HCT116 (cell line): Measurements from ENCODE around the gene MEF2D. TPM values are rescaled to one million over a fixed set of nuclear protein-coding genes. Genes with fewer than 3 reads are reported as not detected.

Experiments used
- ATAC-seq: fragments of 200-7000 bp; cut with Tn5 transposase; 2 replicates; pipeline ENCODE4 v1.9.1; 2020; ENCODE audit warnings: mild to moderate bottlenecking, moderate library complexity
- BruUV-seq: library from RNA; stranded (reverse); fragments of 400-500 nt; replicated peaks from 2 replicates; lab custom pipeline; 2021; lab: Mats Ljungman, UMichigan
- CTCF ChIA-PET: fragments of 300-600 bp; sonication (Branson Sonifier 250); formaldehyde crosslinking; loops from one replicate; lab custom pipeline; 2021; ENCODE audit warnings: antibody characterized with exemption; lab: Charles Lee
- POLR2A ChIA-PET: fragments of 300-600, 350-600 bp; sonication (Branson Sonifier 250); formaldehyde crosslinking; loops from one replicate; lab custom pipeline; 2021; ENCODE audit warnings: antibody characterized with exemption; lab: Charles Lee
- RAD21 ChIA-PET, 2 experiments: fragments of 300-600 bp; sonication (Branson Sonifier 250); formaldehyde crosslinking; loops; one replicate each; lab custom pipeline; 2023; ENCODE audit warnings: low total read pairs in 2 of 2; ENCODE audit not compliant: uncharacterized antibody in 2 of 2, unreplicated experiment in 2 of 2, low non-redundant PET in 1 of 2; lab: Charles Lee
- DNase-seq: peaks from one replicate; pipeline ENCODE4 v3.0.0-alpha.2; 2010; ENCODE audit warnings: low read depth, low spot score
- H2AFZ ChIP-seq: fragments of 200-600 bp; shearing (Covaris generic), sonication (generic); 2 replicates; pipeline ENCODE4 v1.6.1; 2017; ENCODE audit warnings: low read depth, mixed run types, mixed read lengths, antibody characterized with exemption, low read length; ENCODE audit not compliant: poor library complexity, severe bottlenecking
- H3K27ac ChIP-seq: 2 replicates; pipeline ENCODE4 v1.5.1; 2012; ENCODE audit warnings: low read depth, low read length
- H3K27me3 ChIP-seq: fragments of 200-600 bp; sonication (generic); 2 replicates; pipeline ENCODE4 v1.6.1; 2016; ENCODE audit warnings: mixed run types, low read length, mixed read lengths; ENCODE audit not compliant: insufficient read depth
- H3K36me3 ChIP-seq, 2 experiments: fragments of 200-500 bp in 1 of 2; fragments of 200-600 bp in 1 of 2; sonication (Bioruptor generic) in 1 of 2; sonication (generic) in 1 of 2; 2 replicates each; pipeline versions ENCODE4 v1.5.1 to v1.6.1; 2014 to 2016; ENCODE audit warnings: low read length in 2 of 2, inconsistent platforms in 1 of 2, mixed read lengths in 1 of 2, mixed run types in 1 of 2; ENCODE audit not compliant: insufficient read depth in 2 of 2, control insufficient read depth in 1 of 2
- H3K4me1 ChIP-seq, 2 experiments: fragments of 200-600 bp in 1 of 2; sonication (generic) in 1 of 2; 2 replicates each; pipeline versions ENCODE4 v1.5.1 to v1.6.1; 2012 to 2017; ENCODE audit warnings: low read length in 2 of 2, inconsistent platforms in 1 of 2, mild to moderate bottlenecking in 1 of 2, mixed read lengths in 1 of 2, mixed run types in 1 of 2, moderate library complexity in 1 of 2; ENCODE audit not compliant: insufficient read depth in 2 of 2, control insufficient read depth in 1 of 2
- H3K4me2 ChIP-seq: fragments of 200-600 bp; sonication (generic); 2 replicates; pipeline ENCODE4 v1.6.1; 2017; ENCODE audit warnings: mixed run types, low read length, mixed read lengths
- H3K4me3 ChIP-seq, 2 experiments: fragments of 200-600 bp in 1 of 2; sonication (generic) in 1 of 2; replicated peaks in 1 of 2; 2 replicates each; pipeline ENCODE4 v1.5.1; 2011 to 2016; ENCODE audit warnings: low read length in 2 of 2, control low read depth in 1 of 2, low read depth in 1 of 2, mild to moderate bottlenecking in 1 of 2, mixed read lengths in 1 of 2, mixed run types in 1 of 2
- H3K79me2 ChIP-seq: fragments of 200-600 bp; sonication (generic); 2 replicates; pipeline ENCODE4 v1.6.1; 2017; ENCODE audit warnings: mild to moderate bottlenecking, mixed run types, low read length, moderate library complexity, mixed read lengths; ENCODE audit not compliant: insufficient read depth
- H3K9ac ChIP-seq: fragments of 200-600 bp; sonication (generic); 2 replicates; pipeline ENCODE4 v1.6.1; 2016; ENCODE audit warnings: low read length, mixed read lengths
- H3K9me2 ChIP-seq: fragments of 200-600 bp; sonication (generic), shearing (Covaris generic); 2 replicates; pipeline ENCODE4 v1.6.1; 2017; ENCODE audit warnings: mixed run types, mild to moderate bottlenecking, moderate library complexity; ENCODE audit not compliant: insufficient read depth
- H3K9me3 ChIP-seq, 2 experiments: fragments of 200-500 bp in 1 of 2; fragments of 200-600 bp in 1 of 2; sonication (Bioruptor generic) in 1 of 2; sonication (generic) in 1 of 2; 2 replicates each; pipeline ENCODE4 v1.6.1; 2014 to 2017; ENCODE audit warnings: low read length in 2 of 2, mixed read lengths in 2 of 2, inconsistent platforms in 1 of 2, low read depth in 1 of 2, mild to moderate bottlenecking in 1 of 2, mixed run types in 1 of 2, moderate library complexity in 1 of 2; ENCODE audit not compliant: control insufficient read depth in 1 of 2, insufficient read depth in 1 of 2
- H4K20me1 ChIP-seq: fragments of 200-600 bp; sonication (generic), shearing (Covaris generic); 2 replicates; pipeline ENCODE4 v1.6.1; 2017; ENCODE audit warnings: mixed run types, mild to moderate bottlenecking, moderate library complexity; ENCODE audit not compliant: insufficient read depth
- EGR1 ChIP-seq: IDR thresholded peaks from 2 replicates; pipeline ENCODE4 v1.6.1; 2012; ENCODE audit warnings: low read depth
- ELF1 ChIP-seq: IDR thresholded peaks from 2 replicates; pipeline ENCODE4 v1.6.1; 2012; ENCODE audit warnings: low read depth, borderline replicate concordance
- EZH2 ChIP-seq: fragments of 200-600 bp; sonication (generic); IDR thresholded peaks from 2 replicates; pipeline ENCODE4 v1.6.1; 2017; ENCODE audit warnings: antibody characterized with exemption, mixed run types
- EZH2phosphoT487 ChIP-seq: fragments of 200-600 bp; IDR thresholded peaks from 2 replicates; pipeline ENCODE4 v1.6.1; 2018; ENCODE audit warnings: antibody characterized with exemption, borderline replicate concordance
- FOSL1 ChIP-seq: IDR thresholded peaks from 2 replicates; pipeline ENCODE4 v1.6.1; 2012; ENCODE audit warnings: low read depth
- JUND ChIP-seq: IDR thresholded peaks from 2 replicates; pipeline ENCODE4 v1.6.1; 2012
- POLR2AphosphoS5 ChIP-seq: IDR thresholded peaks from 2 replicates; pipeline ENCODE4 v1.6.1; 2011; ENCODE audit warnings: mild to moderate bottlenecking, low read depth, low read length, moderate library complexity
- RAD21 ChIP-seq: IDR thresholded peaks from 2 replicates; pipeline ENCODE4 v1.6.1; 2012; ENCODE audit warnings: low read depth, mild to moderate bottlenecking
- SIN3A ChIP-seq: IDR thresholded peaks from 2 replicates; pipeline ENCODE4 v1.6.1; 2012; ENCODE audit warnings: low read depth
- SP1 ChIP-seq: IDR thresholded peaks from 2 replicates; pipeline ENCODE4 v1.6.1; 2012; ENCODE audit warnings: low read depth
- SRF ChIP-seq: IDR thresholded peaks from 2 replicates; pipeline ENCODE4 v1.6.1; 2012; ENCODE audit warnings: low read depth
- TCF7L2 ChIP-seq: IDR thresholded peaks from 2 replicates; pipeline ENCODE4 v1.7.0; 2011; ENCODE audit warnings: borderline replicate concordance, inconsistent platforms; ENCODE audit not compliant: insufficient read depth, insufficient read length; ENCODE audit errors: extremely low read depth
- YY1 ChIP-seq: IDR thresholded peaks from 2 replicates; pipeline ENCODE4 v1.6.1; 2011; ENCODE audit warnings: low read length, low read depth, moderate library complexity, mild to moderate bottlenecking; ENCODE audit not compliant: insufficient replicate concordance; ENCODE audit errors: extremely low read depth
- ZFX ChIP-seq: fragments of 450-650 bp; IDR thresholded peaks from 2 replicates; pipeline ENCODE4 v1.6.1; 2017
- intact Hi-C: fragments of 100-400 bp; cut with micrococcal nuclease; formaldehyde crosslinking; loops from 2 replicates; pipeline ENCODE4 v1.10.0; 2022
- total RNA-seq: library from RNA; stranded (reverse); gene quantifications from one replicate; pipeline ENCODE4 v1.2.1, GENCODE V29; 2021; ENCODE audit not compliant: unreplicated experiment
- TF ChIP-seq, protein P1 (sequence below): IDR thresholded peaks from 2 replicates; pipeline ENCODE4 v1.6.1; 2012
- TF ChIP-seq, protein P2 (sequence below): IDR thresholded peaks from 2 replicates; pipeline ENCODE4 v1.6.1; 2012; ENCODE audit warnings: low read depth
- TF ChIP-seq, protein P3 (sequence below): IDR thresholded peaks from 2 replicates; pipeline ENCODE4 v1.6.1; 2012
- TF ChIP-seq, protein P4 (sequence below), 3 experiments: fragments of 200-600 bp in 1 of 3; sonication (generic) in 1 of 3; IDR thresholded peaks in 2 of 3; conservative IDR thresholded peaks in 1 of 3; 2 replicates each; pipeline ENCODE4 v1.5.1; 2012 to 2017; ENCODE audit warnings: low read depth in 2 of 3, low read length in 2 of 3, antibody characterized with exemption in 1 of 3, borderline replicate concordance in 1 of 3, control low read depth in 1 of 3, mild to moderate bottlenecking in 1 of 3, mixed read lengths in 1 of 3, mixed run types in 1 of 3, moderate library complexity in 1 of 3; ENCODE audit not compliant: insufficient read depth in 1 of 3

The MEF2D gene
- total RNA-seq, 1 experiment from 2014 or later, result 44.2 TPM

DNA sequence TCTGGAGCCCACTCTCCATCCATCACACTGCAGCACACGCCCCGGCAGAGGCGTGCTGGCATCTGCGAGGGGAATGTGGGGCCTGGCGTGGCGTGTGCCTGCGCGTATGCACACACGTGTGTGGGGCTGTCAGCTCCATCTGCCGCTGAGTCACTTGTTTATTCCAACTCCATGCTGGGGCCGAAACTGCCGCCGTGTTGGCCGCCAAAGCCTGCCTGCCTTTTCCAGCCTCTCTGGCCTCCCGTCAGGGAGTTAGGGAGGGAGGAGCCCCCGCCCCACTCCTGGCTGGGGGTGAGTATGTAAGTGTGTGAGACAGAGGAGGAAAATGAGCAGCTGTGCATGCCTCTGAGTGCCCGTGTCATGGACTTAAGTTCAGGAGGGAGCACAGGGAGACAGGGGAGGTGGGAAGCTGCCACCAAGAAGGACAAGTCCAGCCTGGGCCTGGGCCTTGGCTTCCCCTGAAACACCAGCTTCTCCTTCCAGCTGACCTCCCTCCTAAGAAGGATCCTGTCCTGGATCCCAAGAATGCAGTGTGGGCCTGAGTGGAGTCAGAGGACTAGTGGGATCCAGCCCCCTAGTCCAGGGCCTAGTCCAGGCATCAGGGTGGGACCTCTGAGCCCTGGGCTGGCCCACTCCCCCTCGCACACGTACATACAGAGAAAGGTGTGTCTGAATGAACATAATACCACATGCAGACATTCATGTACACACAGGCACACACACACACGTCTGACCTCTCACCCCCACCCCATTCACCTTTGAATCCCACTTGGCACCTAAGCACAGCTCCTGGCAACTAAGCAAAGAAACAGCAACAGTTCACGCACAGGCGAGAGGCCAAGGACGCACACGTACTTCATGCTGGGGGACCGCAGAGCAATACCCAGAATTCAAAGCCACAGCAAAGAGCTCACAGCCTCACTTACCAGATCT is 24.7 kb downstream of the MEF2D start:
- no TSS peak for BruUV-seq
- Histone ChIP-seq H3K36me3 (peaks cover 41 to 62% of the 10 kb centered on the region in 2 experiments), H3K27me3 (no peaks in the 10 kb centered on the region), H3K4me2 (no peak overlapping the region), H3K9ac (no peak overlapping the region), H3K4me3 (no peak overlapping the region), H4K20me1 (0 out of 2 replicates have a peak, but pooled peaks cover 2% of the 10 kb centered on the region), H3K4me1 (peaks cover 0 to 11% of the 10 kb centered on the region in 2 experiments; a peak in 2 of 4 replicates), H3K27ac (no peak overlapping the region), H3K79me2 (no peaks in the 10 kb centered on the region), H2AFZ (no peak overlapping the region), H3K9me2 (no peaks in the 10 kb centered on the region), H3K9me3 (no peaks in the 10 kb centered on the region)
- ATAC-seq, result no peak
- ChIA-PET CTCF (no interaction called here), POLR2A (no interaction called here), RAD21 (no interaction called here)
- no peak for DNase-seq
- intact Hi-C loops, result no loop called here
- TF ChIP-seq RAD21 (no peak), FOSL1 (no peak), EGR1 (no peak), YY1 (no peak), SIN3A (no peak), JUND (no peak), TCF7L2 (no peak), ZFX (no peak), SRF (no peak), ELF1 (no peak), SP1 (no peak), EZH2 (no peak), POLR2AphosphoS5 (no peak), EZH2phosphoT487 (no peak)
- TF ChIP-seq, protein P1, sequence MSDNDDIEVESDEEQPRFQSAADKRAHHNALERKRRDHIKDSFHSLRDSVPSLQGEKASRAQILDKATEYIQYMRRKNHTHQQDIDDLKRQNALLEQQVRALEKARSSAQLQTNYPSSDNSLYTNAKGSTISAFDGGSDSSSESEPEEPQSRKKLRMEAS, result no peak
- TF ChIP-seq, protein P2, sequence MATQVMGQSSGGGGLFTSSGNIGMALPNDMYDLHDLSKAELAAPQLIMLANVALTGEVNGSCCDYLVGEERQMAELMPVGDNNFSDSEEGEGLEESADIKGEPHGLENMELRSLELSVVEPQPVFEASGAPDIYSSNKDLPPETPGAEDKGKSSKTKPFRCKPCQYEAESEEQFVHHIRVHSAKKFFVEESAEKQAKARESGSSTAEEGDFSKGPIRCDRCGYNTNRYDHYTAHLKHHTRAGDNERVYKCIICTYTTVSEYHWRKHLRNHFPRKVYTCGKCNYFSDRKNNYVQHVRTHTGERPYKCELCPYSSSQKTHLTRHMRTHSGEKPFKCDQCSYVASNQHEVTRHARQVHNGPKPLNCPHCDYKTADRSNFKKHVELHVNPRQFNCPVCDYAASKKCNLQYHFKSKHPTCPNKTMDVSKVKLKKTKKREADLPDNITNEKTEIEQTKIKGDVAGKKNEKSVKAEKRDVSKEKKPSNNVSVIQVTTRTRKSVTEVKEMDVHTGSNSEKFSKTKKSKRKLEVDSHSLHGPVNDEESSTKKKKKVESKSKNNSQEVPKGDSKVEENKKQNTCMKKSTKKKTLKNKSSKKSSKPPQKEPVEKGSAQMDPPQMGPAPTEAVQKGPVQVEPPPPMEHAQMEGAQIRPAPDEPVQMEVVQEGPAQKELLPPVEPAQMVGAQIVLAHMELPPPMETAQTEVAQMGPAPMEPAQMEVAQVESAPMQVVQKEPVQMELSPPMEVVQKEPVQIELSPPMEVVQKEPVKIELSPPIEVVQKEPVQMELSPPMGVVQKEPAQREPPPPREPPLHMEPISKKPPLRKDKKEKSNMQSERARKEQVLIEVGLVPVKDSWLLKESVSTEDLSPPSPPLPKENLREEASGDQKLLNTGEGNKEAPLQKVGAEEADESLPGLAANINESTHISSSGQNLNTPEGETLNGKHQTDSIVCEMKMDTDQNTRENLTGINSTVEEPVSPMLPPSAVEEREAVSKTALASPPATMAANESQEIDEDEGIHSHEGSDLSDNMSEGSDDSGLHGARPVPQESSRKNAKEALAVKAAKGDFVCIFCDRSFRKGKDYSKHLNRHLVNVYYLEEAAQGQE, result no peak
- TF ChIP-seq, protein P3, sequence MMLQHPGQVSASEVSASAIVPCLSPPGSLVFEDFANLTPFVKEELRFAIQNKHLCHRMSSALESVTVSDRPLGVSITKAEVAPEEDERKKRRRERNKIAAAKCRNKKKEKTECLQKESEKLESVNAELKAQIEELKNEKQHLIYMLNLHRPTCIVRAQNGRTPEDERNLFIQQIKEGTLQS, result no peak
- TF ChIP-seq, protein P4, sequence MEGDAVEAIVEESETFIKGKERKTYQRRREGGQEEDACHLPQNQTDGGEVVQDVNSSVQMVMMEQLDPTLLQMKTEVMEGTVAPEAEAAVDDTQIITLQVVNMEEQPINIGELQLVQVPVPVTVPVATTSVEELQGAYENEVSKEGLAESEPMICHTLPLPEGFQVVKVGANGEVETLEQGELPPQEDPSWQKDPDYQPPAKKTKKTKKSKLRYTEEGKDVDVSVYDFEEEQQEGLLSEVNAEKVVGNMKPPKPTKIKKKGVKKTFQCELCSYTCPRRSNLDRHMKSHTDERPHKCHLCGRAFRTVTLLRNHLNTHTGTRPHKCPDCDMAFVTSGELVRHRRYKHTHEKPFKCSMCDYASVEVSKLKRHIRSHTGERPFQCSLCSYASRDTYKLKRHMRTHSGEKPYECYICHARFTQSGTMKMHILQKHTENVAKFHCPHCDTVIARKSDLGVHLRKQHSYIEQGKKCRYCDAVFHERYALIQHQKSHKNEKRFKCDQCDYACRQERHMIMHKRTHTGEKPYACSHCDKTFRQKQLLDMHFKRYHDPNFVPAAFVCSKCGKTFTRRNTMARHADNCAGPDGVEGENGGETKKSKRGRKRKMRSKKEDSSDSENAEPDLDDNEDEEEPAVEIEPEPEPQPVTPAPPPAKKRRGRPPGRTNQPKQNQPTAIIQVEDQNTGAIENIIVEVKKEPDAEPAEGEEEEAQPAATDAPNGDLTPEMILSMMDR (IDR thresholded peaks at IDR 0.05 in 2 of 3, conservative IDR thresholded peaks at IDR 0.05 in 1 of 3; ENCODE audit: borderline replicate concordance in 1 of 3, insufficient read depth in 1 of 3, low read depth in 2 of 3, low read length in 2 of 3), result no peak
